Thymus (tissue), 11 donors: ENCODE results near the gene ZDHHC8. TPM values are rescaled to one million over a fixed set of nuclear protein-coding genes. Genes with fewer than 3 reads are reported as not detected.

Source experiments
- DNase-seq, 9 donors: peaks; one replicate each; pipeline ENCODE4 v3.0.0-alpha.2; 2013; ENCODE audit warnings: low spot score in 9 of 9, low read depth in 6 of 9, missing footprints in 1 of 9
- H3K27ac ChIP-seq, 2 donors: one replicate each; pipeline ENCODE4 v1.5.1; 2013; ENCODE audit warnings: control low read depth in 1 of 2, low read depth in 1 of 2, low read length in 1 of 2, mild to moderate bottlenecking in 1 of 2, moderate library complexity in 1 of 2
- H3K27me3 ChIP-seq, 2 donors: one replicate each; pipeline ENCODE4 v1.5.1; 2013; ENCODE audit warnings: low read length in 1 of 2; ENCODE audit not compliant: control insufficient read depth in 2 of 2, insufficient read depth in 1 of 2
- H3K36me3 ChIP-seq, 2 donors: one replicate each; pipeline ENCODE4 v1.5.1; 2013; ENCODE audit warnings: low read length in 1 of 2, mild to moderate bottlenecking in 1 of 2, moderate library complexity in 1 of 2; ENCODE audit not compliant: control insufficient read depth in 2 of 2, insufficient read depth in 2 of 2
- H3K4me1 ChIP-seq, 2 donors: one replicate each; pipeline ENCODE4 v1.5.1; 2013; ENCODE audit warnings: low read length in 2 of 2; ENCODE audit not compliant: control insufficient read depth in 2 of 2, insufficient read depth in 2 of 2
- H3K4me3 ChIP-seq, 2 donors: one replicate each; pipeline ENCODE4 v1.5.1; 2013; ENCODE audit warnings: low read length in 2 of 2, control low read depth in 1 of 2, mild to moderate bottlenecking in 1 of 2
- H3K9me3 ChIP-seq, 2 donors: one replicate each; pipeline ENCODE4 v1.5.1; 2013; ENCODE audit warnings: low read length in 1 of 2, mild to moderate bottlenecking in 1 of 2; ENCODE audit not compliant: control insufficient read depth in 2 of 2, insufficient read depth in 1 of 2
- WGBS: extraction: QIAGEN DNeasy Blood & Tissue Kit; methylation state at CpG from one replicate; pipeline ENCODE4 v1.1.7; 2013; 5-methylcytosine and 5-hydroxymethylcytosine counted together
- polyA plus RNA-seq: library from polyadenylated mRNA; stranded (reverse); fragments of 200-250 nt; gene quantifications from one replicate; pipeline ENCODE4 v1.2.3, GENCODE V29; 2013
- total RNA-seq: library from RNA; stranded (reverse); fragments of 120-200 nt; gene quantifications from one replicate; pipeline ENCODE4 v1.2.4, GENCODE V29; 2013
- donor health status: healthy.

Gene ZDHHC8
- total and polyA plus RNA-seq, 2 donors = 7.2 to 35.1 TPM

DNA sequence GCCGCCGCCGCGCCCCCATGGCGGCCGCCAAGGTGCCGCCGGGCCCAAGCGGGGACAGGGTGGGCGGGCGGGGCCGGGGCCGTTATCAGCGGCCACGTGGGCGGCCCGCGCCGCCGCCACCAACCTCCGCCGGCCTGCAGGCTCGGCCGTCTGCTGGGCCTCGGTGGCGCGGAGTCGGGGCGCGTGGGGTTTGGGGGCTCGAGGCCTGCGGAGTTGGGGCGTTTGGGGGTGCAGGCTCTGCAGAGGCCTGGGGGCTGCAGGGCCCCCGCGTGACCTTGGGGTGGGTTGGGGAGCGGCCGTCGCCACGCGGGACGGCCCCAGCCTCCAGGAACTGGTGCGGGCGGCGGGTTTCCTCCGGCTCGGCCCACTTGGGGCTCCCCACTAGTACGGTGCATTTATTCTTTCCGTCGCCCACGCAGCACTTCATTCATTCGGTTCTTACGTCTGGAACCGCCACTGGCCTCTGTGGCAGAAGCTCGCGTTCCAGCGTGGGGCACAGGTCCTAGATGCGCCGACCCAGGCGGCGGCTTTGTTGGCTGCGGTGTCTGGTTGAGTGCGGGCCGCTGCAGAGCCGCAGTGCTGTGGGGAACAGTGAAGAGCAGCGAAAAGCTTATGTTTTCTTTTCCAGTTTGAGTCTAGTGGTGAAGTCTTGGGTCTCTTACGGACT, 13.8 kb upstream of the ZDHHC8 start:
- under 1% methylated on average over 66 of the region's 66 CpGs for WGBS
- Histone ChIP-seq H3K27me3 (no peaks in the 10 kb centered on the region), H3K27ac (peak overlapping the region; percentile 62 to 66), H3K9me3 (no peaks in the 10 kb centered on the region), H3K4me3 (peak overlapping the region; percentile 81 to 91), H3K36me3 (peaks cover 67 to 72% of the 10 kb centered on the region in 2 donors), H3K4me1 (peaks cover 18 to 47% of the 10 kb centered on the region in 2 donors)
- peak in 2 of 9 donors; percentile 37 to 66 for DNase-seq

DNA sequence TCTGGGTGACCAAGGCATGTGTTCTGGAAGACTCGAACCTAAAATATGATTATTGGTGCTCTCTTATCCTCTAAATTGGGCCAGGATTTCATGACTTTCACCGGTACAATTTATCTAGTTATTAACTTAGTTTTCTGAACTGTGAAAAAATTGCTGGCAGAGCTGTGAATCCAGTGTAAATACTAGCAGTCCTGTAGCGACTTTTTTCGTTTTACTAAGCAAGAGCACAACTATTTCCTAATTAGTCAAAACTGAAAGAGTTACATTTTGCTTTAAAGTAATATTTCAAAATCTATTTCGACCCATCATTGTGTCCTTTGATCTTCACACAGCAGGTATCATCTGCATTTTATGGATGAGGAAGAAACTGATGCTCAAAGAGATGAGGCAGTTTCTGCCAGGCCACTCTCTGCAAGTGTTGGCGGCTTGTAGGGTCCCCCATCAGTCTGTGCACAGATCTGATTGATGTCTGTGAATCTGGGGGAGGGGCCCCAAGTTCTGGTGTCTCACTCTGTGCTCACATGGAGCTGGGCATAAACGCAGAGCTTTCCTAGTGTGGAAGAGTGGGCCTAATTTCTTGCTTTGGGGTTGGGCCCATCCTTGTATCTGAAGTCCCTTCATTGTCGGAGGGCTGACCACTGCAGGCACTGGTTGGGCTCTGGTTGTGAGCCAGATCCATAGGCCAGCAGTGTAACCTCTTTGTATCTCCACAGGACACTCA, 13.1 kb upstream of the ZDHHC8 start:
- Histone ChIP-seq H3K9me3 (no peaks in the 10 kb centered on the region), H3K27me3 (no peaks in the 10 kb centered on the region), H3K27ac (peak overlapping the region; percentile 44 to 62), H3K4me1 (peaks cover 13 to 43% of the 10 kb centered on the region in 2 donors), H3K4me3 (peak overlapping the region; percentile 81 to 91), H3K36me3 (peaks cover 65 to 67% of the 10 kb centered on the region in 2 donors)
- WGBS = 31% methylated on average over 8 of the region's 8 CpGs
- no peak for DNase-seq

- no peak for DNase-seq
- Histone ChIP-seq H3K36me3 (peaks cover 72 to 74% of the 10 kb centered on the region in 2 donors), H3K4me1 (peaks cover 2 to 24% of the 10 kb centered on the region in 2 donors), H3K9me3 (no peaks in the 10 kb centered on the region), H3K27me3 (no peaks in the 10 kb centered on the region), H3K4me3 (no peak overlapping the region), H3K27ac (no peak overlapping the region)
- WGBS = 97% methylated on average over 22 of the region's 22 CpGs
These were observed 9.7 kb upstream of the ZDHHC8 start for GRCh38 chr22:20121856-20122415.

DNA sequence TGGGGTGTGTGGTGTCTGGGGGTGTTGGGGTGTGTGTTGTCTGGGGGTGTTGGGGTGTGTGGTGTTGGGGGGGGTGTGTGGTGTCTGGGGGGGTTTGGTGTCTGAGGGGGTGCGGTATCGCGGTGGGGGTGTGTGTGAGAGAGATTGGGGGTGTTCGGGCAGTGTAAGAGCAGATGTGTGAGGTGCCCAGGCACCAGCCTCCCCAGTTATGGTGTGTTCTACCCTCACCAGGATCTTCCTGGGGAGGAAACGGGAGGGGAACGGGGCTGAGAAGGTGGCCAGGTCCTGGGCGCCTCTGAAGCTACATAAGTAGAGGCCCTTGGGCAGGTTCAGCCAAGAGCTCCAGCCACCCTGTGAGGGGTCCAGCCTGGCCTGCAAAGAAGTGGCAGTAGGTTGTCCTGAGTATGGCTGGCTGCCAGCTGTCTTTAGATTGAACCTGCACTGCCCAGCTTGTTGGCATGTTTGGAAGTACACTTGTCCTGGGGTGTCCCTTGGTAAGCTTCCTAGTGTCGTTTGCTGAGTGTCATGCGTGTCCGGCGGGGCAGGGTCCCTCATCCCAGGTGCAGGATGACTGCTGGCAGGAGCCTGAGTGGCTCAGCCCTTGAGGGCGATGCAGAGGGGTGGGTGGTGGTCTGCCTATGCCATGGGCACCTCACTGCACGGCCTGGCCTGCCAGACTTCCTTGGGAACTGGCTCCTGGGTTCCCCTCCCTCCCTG, 8.1 kb upstream of the ZDHHC8 start:
- whole genome bisulfite sequencing = 95% methylated on average over 13 of the region's 13 CpGs
- H3K36me3 ChIP-seq = peaks cover 77 to 88% of the 10 kb centered on the region in 2 donors
- H3K27me3 ChIP-seq = no peaks in the 10 kb centered on the region
- H3K4me3 ChIP-seq = no peak overlapping the region
- no peaks in the 10 kb centered on the region for H3K9me3 ChIP-seq
- H3K4me1 ChIP-seq = peaks cover 1 to 23% of the 10 kb centered on the region in 2 donors
- DNase-seq = no peak
- H3K27ac ChIP-seq = no peak overlapping the region

DNA sequence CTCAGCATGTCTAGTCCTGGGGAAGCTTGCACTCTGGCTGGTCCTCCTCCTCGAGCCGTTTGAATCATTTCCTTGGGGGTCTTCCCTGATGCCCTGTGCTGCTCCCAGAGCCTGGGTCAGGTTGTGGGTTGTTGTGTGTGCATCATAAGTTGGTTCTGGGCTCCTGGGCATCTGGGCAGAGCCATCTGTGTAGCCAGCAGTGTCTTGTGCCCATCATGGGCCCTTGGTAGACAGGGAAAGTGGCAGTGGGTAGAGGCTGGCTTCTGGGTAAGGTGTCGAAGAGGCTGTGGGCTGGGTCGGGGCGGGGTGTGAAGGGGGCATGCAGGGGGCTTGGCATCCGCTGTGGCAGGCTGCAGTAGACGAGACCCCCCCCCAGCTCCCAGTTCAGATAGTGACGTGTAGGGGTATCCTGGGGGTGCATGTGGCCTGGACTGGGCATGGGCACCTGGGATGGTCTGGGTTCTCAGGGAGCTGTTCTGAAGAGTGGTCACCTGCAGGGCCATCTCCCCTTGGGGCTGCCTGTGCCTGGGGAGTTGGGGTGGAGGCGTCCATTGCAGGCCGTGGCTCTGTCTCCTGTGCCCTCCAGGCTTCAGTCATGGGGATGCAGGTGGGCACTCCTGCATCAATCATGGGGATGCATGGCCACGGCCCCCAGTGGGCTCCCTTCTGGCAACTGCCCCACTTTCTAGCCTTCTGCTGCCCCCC, 7.4 kb upstream of the ZDHHC8 start:
- H3K36me3 ChIP-seq = peaks cover 74 to 82% of the 10 kb centered on the region in 2 donors
- no peaks in the 10 kb centered on the region for H3K9me3 ChIP-seq
- DNase-seq = no peak
- 98% methylated on average over 11 of the region's 11 CpGs for WGBS
- H3K4me1 ChIP-seq = peaks cover 5 to 23% of the 10 kb centered on the region in 2 donors
- no peak overlapping the region for H3K27ac ChIP-seq
- H3K4me3 ChIP-seq = no peak overlapping the region
- H3K27me3 ChIP-seq = no peaks in the 10 kb centered on the region

DNA sequence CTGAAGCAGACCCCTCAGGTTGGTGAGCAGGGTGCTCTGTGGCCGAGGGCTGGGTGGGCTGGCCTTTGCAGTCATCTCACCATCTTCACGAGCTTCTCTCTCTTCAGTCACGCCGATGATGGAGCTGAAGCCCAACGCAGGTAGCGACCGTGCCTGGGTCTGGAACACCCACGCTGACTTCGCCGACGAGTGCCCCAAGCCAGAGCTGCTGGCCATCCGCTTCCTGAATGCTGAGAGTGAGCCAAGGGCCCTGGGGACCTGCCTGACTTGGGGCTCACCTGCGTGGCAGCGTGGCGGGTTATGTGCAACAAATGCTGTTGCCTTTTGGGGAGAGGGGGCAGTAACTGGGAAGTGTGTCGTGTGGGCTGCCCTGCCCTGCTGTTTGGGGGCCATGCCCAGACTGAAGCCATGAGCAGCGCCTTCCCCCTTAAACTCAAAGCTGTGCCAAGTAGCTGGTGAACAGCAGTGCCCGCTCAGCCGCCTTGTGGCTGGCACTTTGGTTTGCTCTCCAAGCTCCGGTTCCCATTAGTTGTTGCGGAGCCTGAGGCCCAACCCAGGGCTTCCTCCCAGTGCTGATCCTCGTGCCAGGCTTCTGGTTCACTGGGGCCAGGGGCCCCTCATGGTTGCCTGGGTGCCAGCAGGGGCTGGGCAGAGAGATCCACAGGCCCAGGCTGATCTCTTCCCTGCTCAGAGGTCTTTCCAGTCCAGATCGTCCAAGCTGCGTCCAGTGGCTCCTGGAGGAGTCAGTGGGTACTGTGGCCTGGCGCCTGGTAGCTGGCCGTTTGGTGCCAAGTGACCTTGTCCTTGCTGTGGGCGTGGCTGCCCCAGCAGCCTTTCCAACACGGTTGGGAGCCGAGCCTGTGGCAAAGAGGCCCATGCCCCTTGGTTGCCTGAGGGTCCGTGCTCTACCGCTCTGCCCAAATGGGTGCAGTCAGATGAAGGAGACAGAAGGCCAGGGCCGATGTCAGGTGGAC, 6.1 kb upstream of the ZDHHC8 start:
- H3K27me3 ChIP-seq = no peaks in the 10 kb centered on the region
- H3K36me3 ChIP-seq = peaks cover 62 to 69% of the 10 kb centered on the region in 2 donors
- 98% methylated on average over 32 of the region's 32 CpGs for WGBS
- no peak for DNase-seq
- no peaks in the 10 kb centered on the region for H3K9me3 ChIP-seq
- no peak overlapping the region for H3K4me3 ChIP-seq
- H3K4me1 ChIP-seq = peaks cover 8 to 26% of the 10 kb centered on the region in 2 donors
- H3K27ac ChIP-seq = no peak overlapping the region

GRCh38 chr22:20126284-20127029, 5.1 kb upstream of the ZDHHC8 start:
- Histone ChIP-seq H3K4me3 (no peak overlapping the region), H3K27ac (no peak overlapping the region), H3K36me3 (peaks cover 55 to 61% of the 10 kb centered on the region in 2 donors), H3K4me1 (peaks cover 10 to 29% of the 10 kb centered on the region in 2 donors), H3K27me3 (no peaks in the 10 kb centered on the region), H3K9me3 (no peaks in the 10 kb centered on the region)
- DNase-seq = no peak
- WGBS = 92% methylated on average over 19 of the region's 19 CpGs
